NT2/D1 (cell line): ENCODE measurements around the gene NTM.

ENCODE experiments used
- DNase-seq: peaks from one replicate; pipeline ENCODE4 v3.0.0-alpha.2; 2011; ENCODE audit warnings: low read depth, low spot score
- H3K27me3 ChIP-seq: 2 replicates; pipeline ENCODE4 v1.6.0; 2011; ENCODE audit warnings: mild to moderate bottlenecking; ENCODE audit not compliant: insufficient read length, insufficient read depth
- H3K36me3 ChIP-seq: 2 replicates; pipeline ENCODE4 v1.6.1; 2011; ENCODE audit warnings: mild to moderate bottlenecking, low read length, mixed read lengths; ENCODE audit not compliant: insufficient read depth, insufficient read length
- H3K4me1 ChIP-seq: 2 replicates; pipeline ENCODE4 v1.5.1; 2011; ENCODE audit not compliant: insufficient read depth, insufficient read length
- H3K4me3 ChIP-seq: 2 replicates; pipeline ENCODE4 v1.5.1; 2011; ENCODE audit warnings: low read depth; ENCODE audit not compliant: insufficient read length
- H3K9ac ChIP-seq: 2 replicates; pipeline ENCODE4 v1.6.0; 2011; ENCODE audit warnings: low read depth; ENCODE audit not compliant: insufficient read length
- H3K9me3 ChIP-seq: 2 replicates; pipeline ENCODE4 v1.5.1; 2011; ENCODE audit warnings: mild to moderate bottlenecking, low read length; ENCODE audit not compliant: insufficient read depth
- SUZ12 ChIP-seq: IDR thresholded peaks from 2 replicates; pipeline ENCODE4 v1.6.1; 2011; ENCODE audit not compliant: insufficient read length, insufficient read depth; ENCODE audit errors: extremely low read depth
- YY1 ChIP-seq: IDR thresholded peaks from 2 replicates; pipeline ENCODE4 v1.6.1; 2011; ENCODE audit not compliant: insufficient read length, insufficient read depth
- ZNF274 ChIP-seq: IDR thresholded peaks from 2 replicates; pipeline ENCODE4 v1.6.1; 2011; ENCODE audit warnings: mild to moderate bottlenecking, low read depth, low read length

NTM gene

GRCh38 chr11:131645237-131645636, 274.8 kb downstream of the NTM start:
- no peak overlapping the region for H3K9ac ChIP-seq
- peaks cover 2% of the 10 kb centered on the region for H3K4me1 ChIP-seq
- no peak for DNase-seq
- no peaks in the 10 kb centered on the region for H3K9me3 ChIP-seq
- H3K4me3 ChIP-seq: no peak overlapping the region
- H3K27me3 ChIP-seq: no peaks in the 10 kb centered on the region
- no peaks in the 10 kb centered on the region for H3K36me3 ChIP-seq
- TF ChIP-seq ZNF274 (no peak), SUZ12 (no peak), YY1 (no peak)

GRCh38 chr11:131649856-131650255, 279.4 kb downstream of the NTM start:
- H3K4me3 ChIP-seq: no peak overlapping the region
- peaks cover under 1% of the 10 kb centered on the region; the same call in 1 of the 2 replicates for H3K9me3 ChIP-seq
- no peaks in the 10 kb centered on the region for H3K27me3 ChIP-seq
- no peaks in the 10 kb centered on the region for H3K36me3 ChIP-seq
- no peak for DNase-seq
- H3K9ac ChIP-seq: no peak overlapping the region
- no peak for TF ChIP-seq SUZ12
- no peak for TF ChIP-seq ZNF274
- peaks cover 12% of the 10 kb centered on the region for H3K4me1 ChIP-seq

- Histone ChIP-seq H3K4me3 (no peak overlapping the region), H3K4me1 (peaks cover 10% of the 10 kb centered on the region), H3K9me3 (peaks cover 6% of the 10 kb centered on the region; the same call in 1 of the 2 replicates), H3K36me3 (no peaks in the 10 kb centered on the region), H3K9ac (no peak overlapping the region), H3K27me3 (no peaks in the 10 kb centered on the region)
- no peak for TF ChIP-seq YY1
- TF ChIP-seq ZNF274: no peak
- no peak for DNase-seq
These were observed 281.8 kb downstream of the NTM start for GRCh38 chr11:131652231-131652630.

- TF ChIP-seq YY1 (no peak), SUZ12 (no peak), ZNF274 (no peak)
- no peak overlapping the region for H3K4me3 ChIP-seq
- no peaks in the 10 kb centered on the region for H3K27me3 ChIP-seq
These were observed 282.8 kb downstream of the NTM start for GRCh38 chr11:131653260-131653659.

GRCh38 chr11:131654849-131655248, 284.4 kb downstream of the NTM start:
- Histone ChIP-seq H3K9ac (no peak overlapping the region), H3K4me3 (no peak overlapping the region), H3K27me3 (no peaks in the 10 kb centered on the region), H3K9me3 (peaks cover 6% of the 10 kb centered on the region; the same call in 1 of the 2 replicates), H3K4me1 (peaks cover 10% of the 10 kb centered on the region), H3K36me3 (no peaks in the 10 kb centered on the region)
- TF ChIP-seq YY1 (no peak), ZNF274 (no peak), SUZ12 (no peak)
- no peak for DNase-seq

More at GRCh38 chr11:131653260-131653659, 282.8 kb downstream of the NTM start:
- no peak overlapping the region for H3K9ac ChIP-seq
- H3K36me3 ChIP-seq: no peaks in the 10 kb centered on the region
- peaks cover 10% of the 10 kb centered on the region for H3K4me1 ChIP-seq
- DNase-seq: no peak
- peaks cover 6% of the 10 kb centered on the region; the same call in 1 of the 2 replicates for H3K9me3 ChIP-seq

- no peak overlapping the region for H3K4me3 ChIP-seq
- peaks cover 10% of the 10 kb centered on the region for H3K4me1 ChIP-seq
- H3K27me3 ChIP-seq: no peaks in the 10 kb centered on the region
- no peak overlapping the region for H3K9ac ChIP-seq
- DNase-seq: no peak
- TF ChIP-seq ZNF274 (no peak), SUZ12 (no peak), YY1 (no peak)
- no peaks in the 10 kb centered on the region for H3K36me3 ChIP-seq
- H3K9me3 ChIP-seq: peaks cover 6% of the 10 kb centered on the region; the same call in 1 of the 2 replicates
These were observed 285.9 kb downstream of the NTM start for GRCh38 chr11:131656179-131656838.

- Histone ChIP-seq H3K27me3 (no peaks in the 10 kb centered on the region), H3K4me3 (no peak overlapping the region)
- TF ChIP-seq SUZ12: no peak
- no peak for TF ChIP-seq YY1
- TF ChIP-seq ZNF274: no peak
These were observed 286.4 kb downstream of the NTM start for GRCh38 chr11:131656839-131657211.

GRCh38 chr11:131658414-131658813, 288.0 kb downstream of the NTM start:
- Histone ChIP-seq H3K4me1 (peaks cover 9% of the 10 kb centered on the region), H3K4me3 (no peak overlapping the region), H3K27me3 (no peaks in the 10 kb centered on the region)

More at GRCh38 chr11:131656839-131657211, 286.4 kb downstream of the NTM start:
- H3K36me3 ChIP-seq: no peaks in the 10 kb centered on the region
- peaks cover 10% of the 10 kb centered on the region for H3K4me1 ChIP-seq
- no peak overlapping the region for H3K9ac ChIP-seq
- peaks cover 6% of the 10 kb centered on the region; the same call in 1 of the 2 replicates for H3K9me3 ChIP-seq
- no peak for DNase-seq

More at GRCh38 chr11:131658414-131658813, 288.0 kb downstream of the NTM start:
- TF ChIP-seq ZNF274: no peak
- no peak for TF ChIP-seq YY1
- no peak for TF ChIP-seq SUZ12
- no peak overlapping the region for H3K9ac ChIP-seq
- H3K36me3 ChIP-seq: no peaks in the 10 kb centered on the region
- peaks cover 6% of the 10 kb centered on the region; the same call in 1 of the 2 replicates for H3K9me3 ChIP-seq
- no peak for DNase-seq
